A673 (cell line): ENCODE data around the gene MITF.

ENCODE experiments used
- EZH2 ChIP-seq: fragments of 200-600 bp; sonication (generic); IDR thresholded peaks from 2 replicates; pipeline ENCODE4 v1.6.1; 2017; ENCODE audit warnings: borderline replicate concordance, low read depth, mild to moderate bottlenecking, mixed read lengths, antibody characterized with exemption, low read length; ENCODE audit not compliant: poor library complexity, severe bottlenecking
- TF ChIP-seq, protein P1 (sequence below): fragments of 300-800, 200-600 bp; sonication (generic); conservative IDR thresholded peaks from 2 replicates; pipeline ENCODE4 v1.5.1; 2017; ENCODE audit warnings: low read depth, mild to moderate bottlenecking, antibody characterized with exemption, low read length, moderate library complexity, mixed read lengths

DNA sequence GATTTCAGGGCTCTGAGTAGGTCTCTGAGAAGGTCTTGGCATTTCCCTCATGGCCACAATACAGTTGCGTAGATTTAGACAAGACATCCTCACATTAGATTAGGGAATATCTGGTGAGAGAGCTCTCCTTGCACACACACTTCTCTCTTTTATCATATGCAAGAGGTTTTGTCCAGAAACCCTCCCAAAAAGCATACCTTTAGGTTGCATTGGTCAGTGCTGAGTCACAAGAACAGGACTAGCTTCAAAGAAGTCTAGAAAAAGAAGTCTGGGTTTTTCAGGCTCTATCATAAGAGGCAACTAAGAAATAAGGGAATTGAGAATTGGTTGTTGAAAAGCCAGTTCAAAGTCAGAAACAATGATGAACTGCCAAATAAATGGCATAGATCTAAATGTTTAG, 40.1 kb upstream of the MITF start:
- TF ChIP-seq, protein P1, sequence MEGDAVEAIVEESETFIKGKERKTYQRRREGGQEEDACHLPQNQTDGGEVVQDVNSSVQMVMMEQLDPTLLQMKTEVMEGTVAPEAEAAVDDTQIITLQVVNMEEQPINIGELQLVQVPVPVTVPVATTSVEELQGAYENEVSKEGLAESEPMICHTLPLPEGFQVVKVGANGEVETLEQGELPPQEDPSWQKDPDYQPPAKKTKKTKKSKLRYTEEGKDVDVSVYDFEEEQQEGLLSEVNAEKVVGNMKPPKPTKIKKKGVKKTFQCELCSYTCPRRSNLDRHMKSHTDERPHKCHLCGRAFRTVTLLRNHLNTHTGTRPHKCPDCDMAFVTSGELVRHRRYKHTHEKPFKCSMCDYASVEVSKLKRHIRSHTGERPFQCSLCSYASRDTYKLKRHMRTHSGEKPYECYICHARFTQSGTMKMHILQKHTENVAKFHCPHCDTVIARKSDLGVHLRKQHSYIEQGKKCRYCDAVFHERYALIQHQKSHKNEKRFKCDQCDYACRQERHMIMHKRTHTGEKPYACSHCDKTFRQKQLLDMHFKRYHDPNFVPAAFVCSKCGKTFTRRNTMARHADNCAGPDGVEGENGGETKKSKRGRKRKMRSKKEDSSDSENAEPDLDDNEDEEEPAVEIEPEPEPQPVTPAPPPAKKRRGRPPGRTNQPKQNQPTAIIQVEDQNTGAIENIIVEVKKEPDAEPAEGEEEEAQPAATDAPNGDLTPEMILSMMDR: no peak
- TF ChIP-seq EZH2: no peak
